GM12872 (cell line): Measurements from ENCODE around the gene MLN.

ENCODE experiments used
- CTCF ChIP-seq: IDR thresholded peaks from 3 replicates; pipeline ENCODE4 v1.5.1; 2011; ENCODE audit warnings: low read depth, mild to moderate bottlenecking, low read length, moderate library complexity; ENCODE audit not compliant: insufficient read depth

The MLN gene

GRCh38 chr6:33824461-33825154 is 20.8 kb upstream of the MLN start:
- no peak for TF ChIP-seq CTCF

- no peak for TF ChIP-seq CTCF
Measured at GRCh38 chr6:33823806-33824205, 20.0 kb upstream of the MLN start.

GRCh38 chr6:33822575-33823395 is 19.0 kb upstream of the MLN start:
- peak; percentile 31; the same call in 1 of the 3 replicates for TF ChIP-seq CTCF

- TF ChIP-seq CTCF = no peak
Measured at GRCh38 chr6:33820784-33821520, 17.1 kb upstream of the MLN start.

GRCh38 chr6:33820243-33820642 is 16.4 kb upstream of the MLN start:
- no peak for TF ChIP-seq CTCF

- no peak for TF ChIP-seq CTCF
Measured at GRCh38 chr6:33819021-33819420, 15.2 kb upstream of the MLN start.

GRCh38 chr6:33818293-33818692 is 14.5 kb upstream of the MLN start:
- no peak for TF ChIP-seq CTCF
